GM12878 (cell line): ENCODE measurements around the gene NCAPD3. TPM values are rescaled to one million over a fixed set of nuclear protein-coding genes. Genes with fewer than 3 reads are reported as not detected.

Experiments used
- BCLAF1 ChIP-seq: fragments of 450-650 bp; IDR thresholded peaks from 2 replicates; pipeline ENCODE4 v1.6.1; 2017; ENCODE audit warnings: antibody characterized with exemption, mild to moderate bottlenecking, moderate library complexity
- CBFB ChIP-seq: IDR thresholded peaks from 2 replicates; pipeline ENCODE4 v1.6.1; 2016; ENCODE audit warnings: antibody characterized with exemption, low read depth
- DPF2 ChIP-seq: fragments of 450-650 bp; IDR thresholded peaks from 2 replicates; pipeline ENCODE4 v1.6.1; 2017; ENCODE audit warnings: mild to moderate bottlenecking
- E2F4 ChIP-seq: IDR thresholded peaks from 2 replicates; pipeline ENCODE4 v1.6.1; 2012; ENCODE audit warnings: low read depth, low read length, improper control_type of control experiment
- EGR1 ChIP-seq, 2 experiments: IDR thresholded peaks; 1 replicate in 1 of 2; 2 replicates in 1 of 2; pipeline ENCODE4 v1.6.1; 2011 to 2012; ENCODE audit warnings: low read depth in 2 of 2, low read length in 2 of 2, borderline replicate concordance in 1 of 2, mild to moderate bottlenecking in 1 of 2, moderate library complexity in 1 of 2
- FOS ChIP-seq: IDR thresholded peaks from 3 replicates; pipeline ENCODE4 v1.6.1; 2011; ENCODE audit warnings: borderline replicate concordance; ENCODE audit not compliant: insufficient read length; ENCODE audit errors: extremely low read depth
- GATAD2B ChIP-seq: fragments of 450-650 bp; conservative IDR thresholded peaks from 2 replicates; pipeline ENCODE4 v1.6.1; 2017; ENCODE audit warnings: low read depth, mild to moderate bottlenecking, moderate library complexity
- IRF5 ChIP-seq: fragments of 450-650 bp; IDR thresholded peaks from 2 replicates; pipeline ENCODE4 v1.6.1; 2017; ENCODE audit warnings: borderline replicate concordance
- KAT2A ChIP-seq: conservative IDR thresholded peaks from 2 replicates; pipeline ENCODE4 v1.6.1; 2011; ENCODE audit warnings: low read depth, low read length; ENCODE audit not compliant: control insufficient read depth
- KLF5 ChIP-seq: fragments of 450-650 bp; IDR thresholded peaks from 2 replicates; pipeline ENCODE4 v1.6.1; 2014; ENCODE audit warnings: mild to moderate bottlenecking; ENCODE audit not compliant: partially characterized antibody
- MXI1 ChIP-seq: fragments of 150-350 bp; IDR thresholded peaks from 2 replicates; pipeline ENCODE4 v1.6.1; 2011; ENCODE audit warnings: low read depth, mild to moderate bottlenecking, inconsistent platforms, low read length, improper control_type of control experiment
- MYB ChIP-seq: fragments of 150-350 bp; IDR thresholded peaks from 2 replicates; pipeline ENCODE4 v1.6.1; 2014; ENCODE audit warnings: mild to moderate bottlenecking, low read depth, low read length, borderline replicate concordance
- NFIC ChIP-seq: IDR thresholded peaks from 2 replicates; pipeline ENCODE4 v1.6.1; 2012; ENCODE audit warnings: low read depth, mild to moderate bottlenecking, inconsistent platforms, low read length, moderate library complexity
- NR2C1 ChIP-seq: fragments of 450-650 bp; IDR thresholded peaks from 2 replicates; pipeline ENCODE4 v1.6.1; 2017; ENCODE audit warnings: antibody characterized with exemption, mild to moderate bottlenecking, moderate library complexity
- NRF1 ChIP-seq: conservative IDR thresholded peaks from 2 replicates; pipeline ENCODE4 v1.6.1; 2011; ENCODE audit warnings: mild to moderate bottlenecking, low read depth, low read length, improper control_type of control experiment
- RAD51 ChIP-seq: fragments of 450-650 bp; IDR thresholded peaks from 2 replicates; pipeline ENCODE4 v1.6.1; 2016; ENCODE audit warnings: moderate library complexity, mild to moderate bottlenecking, inconsistent platforms
- RCOR1 ChIP-seq: conservative IDR thresholded peaks from 2 replicates; pipeline ENCODE4 v1.6.1; 2012; ENCODE audit warnings: low read depth, low read length, improper control_type of control experiment
- SKIL ChIP-seq: fragments of 450-650 bp; IDR thresholded peaks from 2 replicates; pipeline ENCODE4 v1.6.1; 2017; ENCODE audit warnings: mild to moderate bottlenecking, low read depth, inconsistent platforms; ENCODE audit not compliant: poor library complexity, severe bottlenecking
- SMAD1 ChIP-seq: fragments of 450-650 bp; IDR thresholded peaks from 2 replicates; pipeline ENCODE4 v1.6.1; 2018; ENCODE audit warnings: mild to moderate bottlenecking, low read depth; ENCODE audit not compliant: partially characterized antibody
- SMAD5 ChIP-seq: IDR thresholded peaks from 2 replicates; pipeline ENCODE4 v1.6.1; 2016; ENCODE audit warnings: antibody characterized with exemption, low read depth
- SUZ12 ChIP-seq: fragments of 200-600 bp; sonication (generic); IDR thresholded peaks from one replicate; pipeline ENCODE4 v1.6.1; 2018; ENCODE audit warnings: antibody characterized with exemption, mild to moderate bottlenecking; ENCODE audit not compliant: unreplicated experiment
- ZNF24 ChIP-seq: fragments of 450-650 bp; IDR thresholded peaks from 2 replicates; pipeline ENCODE4 v1.6.1; 2017; ENCODE audit warnings: antibody characterized with exemption, mild to moderate bottlenecking
- ZZZ3 ChIP-seq: IDR thresholded peaks from 2 replicates; pipeline ENCODE4 v1.6.1; 2011; ENCODE audit warnings: low read depth; ENCODE audit not compliant: control insufficient read depth, insufficient read length
- polyA plus RNA-seq, 11 experiments: library from polyadenylated mRNA; depleted of rRNA in 4 of 11; unstranded in 6 of 11; stranded (reverse) in 5 of 11; fragments of >200 nt; fragmentation: Nextera tagmentation in 4 of 11; fragmentation: Illumina TruSeq in 1 of 11; extraction: Ambion mirVana in 4 of 11; extraction: Trizol in 1 of 11; gene quantifications; 1 replicate in 1 of 11; 2 replicates in 10 of 11; pipeline versions ENCODE4 v1.2.1 to v1.2.3, GENCODE V29; 2011 to 2016; ENCODE audit warnings: inconsistent platforms in 2 of 11, missing spikeins in 2 of 11, low read depth in 1 of 11
- total RNA-seq, 4 experiments: library from RNA; depleted of rRNA in 3 of 4; stranded (reverse); fragments of >200 nt in 3 of 4; fragmentation: Illumina TruSeq in 1 of 4; extraction: Trizol in 1 of 4; gene quantifications; 2 replicates each; pipeline versions ENCODE4 v1.2.1 to v1.2.3, GENCODE V29; 2013 to 2021

The NCAPD3 gene
- total and polyA plus RNA-seq, 10 of the 15 experiments (the other 5 are each of a cell fraction or from before 2014, with no cell fraction given) = 14.9 to 58.2 (median 48.2) TPM

GRCh38 chr11:134224710-134225664 lies 1.2 kb upstream of the NCAPD3 start (continued):
- TF ChIP-seq E2F4 (no peak), KAT2A (no peak), SUZ12 (no peak), NR2C1 (no peak), FOS (no peak), NFIC (no peak), CBFB (no peak), SMAD1 (no peak), SKIL (no peak), EGR1 (IDR thresholded peaks at IDR 0.05; ENCODE audit: borderline replicate concordance in 1 of 2, low read depth in 2 of 2, low read length in 2 of 2) (no peak), GATAD2B (peak; percentile 77), RCOR1 (no peak), ZNF24 (peak; percentile 66; the same call in 1 of the 2 replicates), BCLAF1 (0 out of 2 replicates have a peak, but pooled peaks have one; percentile 13), KLF5 (no peak), RAD51 (no peak), MYB (no peak), ZZZ3 (no peak), IRF5 (no peak), SMAD5 (no peak), NRF1 (no peak), DPF2 (peak; percentile 87), MXI1 (peak; percentile 36; the same call in 1 of the 2 replicates)
